ENCODE data around the gene SETBP1. TPM values are rescaled to one million over a fixed set of nuclear protein-coding genes. Genes with fewer than 3 reads are reported as not detected.

Gene SETBP1
- total and polyA plus RNA-seq, 2 of the 13 experiments (the other 11 are each of a cell fraction or from before 2014, with no cell fraction given), result 0.18 to 0.65 TPM

GRCh38 chr18:44881461-44882162, 200.9 kb downstream of the SETBP1 start:
- intact Hi-C loops (cut with micrococcal nuclease; ENCODE audit: unreplicated experiment), result no loop called here
- DNase-seq (ENCODE audit: low spot score) (no peak), FAIRE-seq (no peak), ATAC-seq (no peak)
- in situ Hi-C loops (cut with HindIII; ENCODE audit: extremely low pct_ligation_motif_present, low pct_unique_long_range_greater_than_20kb), result no loop called here
- H3K36me3 ChIP-seq (replicated peaks in 1 of 2; ENCODE audit: control insufficient read depth in 1 of 2, insufficient read depth in 2 of 2, low read length in 2 of 2), result no peaks in the 10 kb centered on the region
- no TSS peak for BruUV-seq (replicated peaks)
- 60% methylated on average over 8 of the region's 9 CpGs for WGBS (ENCODE audit: low lambda C conversion rate)
- ChIA-PET POLR2A (no interaction called here), CTCF (ENCODE audit: low intra/inter-chr PET ratio, low total read pairs) (no interaction called here)
- H4K20me1 ChIP-seq (ENCODE audit: insufficient read depth, low read length), result no peaks in the 10 kb centered on the region
- no peaks in the 10 kb centered on the region for H3K79me2 ChIP-seq (ENCODE audit: insufficient read depth, low read length)
- no peak overlapping the region for H3K27ac ChIP-seq (ENCODE audit: extremely low read length, insufficient read depth, low read length)
- no peaks in the 10 kb centered on the region for H3K4me1 ChIP-seq (ENCODE audit: insufficient read depth, low read length)
- H3K9me3 ChIP-seq (ENCODE audit: low read length), result no peaks in the 10 kb centered on the region
- H3K9ac ChIP-seq (ENCODE audit: insufficient read depth, low read depth, low read length), result no peak overlapping the region
- no peak overlapping the region for H2AFZ ChIP-seq (ENCODE audit: low read length)
- TF ChIP-seq ZFX (CRISPR knock-in tag; IDR thresholded peaks at IDR 0.05; ENCODE audit: low read depth) (no peak), ETS1 (CRISPR knock-in tag; IDR thresholded peaks at IDR 0.05) (no peak), SCMH1 (CRISPR knock-in tag; IDR thresholded peaks at IDR 0.05; ENCODE audit: borderline replicate concordance) (no peak), CERS6 (CRISPR knock-in tag; IDR thresholded peaks at IDR 0.05) (no peak), CEBPB (IDR thresholded peaks at IDR 0.05; ENCODE audit: borderline replicate concordance, low read depth, low read length) (no peak), ZFP82 (CRISPR knock-in tag; IDR thresholded peaks at IDR 0.05; ENCODE audit: borderline replicate concordance) (no peak), ZNF441 (CRISPR knock-in tag; IDR thresholded peaks at IDR 0.05; ENCODE audit: borderline replicate concordance) (no peak), ZNF263 (CRISPR knock-in tag; IDR thresholded peaks at IDR 0.05) (no peak), ZNF772 (CRISPR knock-in tag; IDR thresholded peaks at IDR 0.05) (no peak)
- no peaks in the 10 kb centered on the region for H3K27me3 ChIP-seq (ENCODE audit: control insufficient read depth in 1 of 2, insufficient read depth in 2 of 2, low read length in 2 of 2)
- no peak overlapping the region for H3K4me3 ChIP-seq (replicated peaks in 1 of 3; ENCODE audit: insufficient read depth in 1 of 3, low read depth in 2 of 3, low read length in 3 of 3)
- no peak overlapping the region for H3K4me2 ChIP-seq (ENCODE audit: low read depth, low read length)
